K562 (cell line): ENCODE measurements around the gene PKP1. TPM values are rescaled to one million over a fixed set of nuclear protein-coding genes. Genes with fewer than 3 reads are reported as not detected.

ENCODE experiments used
- ATAC-seq: fragments of 200-7000 bp; cut with Tn5 transposase; 3 replicates; pipeline ENCODE4 v1.9.1; 2020; ENCODE audit warnings: moderate library complexity
- BruUV-seq: library from RNA; stranded (reverse); fragments of 400-500 nt; replicated peaks from 2 replicates; lab custom pipeline; 2021; lab: Mats Ljungman, UMichigan
- CTCF ChIA-PET: fragments of 300-600 bp; formaldehyde crosslinking; extraction: SDS; loops from one replicate; lab custom pipeline; 2021; ENCODE audit warnings: low intra/inter-chr PET ratio; lab: Yijun Ruan, JAX
- POLR2A ChIA-PET: fragments of 300-600, 350-650 bp; sonication (Branson Sonifier 250); formaldehyde crosslinking; extraction: SDS; loops from one replicate; lab custom pipeline; 2021; ENCODE audit warnings: antibody characterized with exemption, inconsistent platforms; lab: Yijun Ruan, JAX
- DNase-seq, 4 experiments: peaks; one replicate each; pipeline versions ENCODE4 v3.0.0 to v3.0.0-alpha.2; 2011 to 2018; ENCODE audit warnings: low spot score in 3 of 4, mixed read lengths in 3 of 4; ENCODE audit errors: extremely low read depth in 1 of 4
- FAIRE-seq: peaks from 2 replicates; lab custom pipeline; 2011; peaks lifted over from hg19 to GRCh38; lab: Jason Lieb, UNC
- H2AFZ ChIP-seq: 2 replicates; pipeline ENCODE4 v1.6.0; 2011; ENCODE audit warnings: low read depth, low read length, control low read depth, inconsistent platforms
- H3K27ac ChIP-seq: fragments of 200-600 bp; 3 replicates; pipeline ENCODE4 v1.8.0; 2011; ENCODE audit warnings: low read depth, mild to moderate bottlenecking, control low read depth, inconsistent platforms, low read length, moderate library complexity, mixed read lengths; ENCODE audit errors: extremely low read depth
- H3K27me3 ChIP-seq, 2 experiments: fragments of 300-600 bp in 1 of 2; 2 replicates in 1 of 2; 3 replicates in 1 of 2; pipeline versions ENCODE4 v1.6.0 to v1.8.0; 2011; ENCODE audit warnings: inconsistent platforms in 2 of 2, low read length in 2 of 2, mild to moderate bottlenecking in 1 of 2, mixed read lengths in 1 of 2, moderate library complexity in 1 of 2; ENCODE audit not compliant: control insufficient read depth in 2 of 2, insufficient read depth in 2 of 2
- H3K36me3 ChIP-seq: fragments of 300-600 bp; 3 replicates; pipeline ENCODE4 v1.8.0; 2011; ENCODE audit warnings: mild to moderate bottlenecking, low read length, inconsistent platforms; ENCODE audit not compliant: control insufficient read depth, insufficient read depth
- H3K4me1 ChIP-seq, 2 experiments: fragments of 200-600 bp in 1 of 2; replicated peaks in 1 of 2; 2 replicates in 1 of 2; 3 replicates in 1 of 2; pipeline versions ENCODE4 v1.5.1 to v1.8.0; 2011; ENCODE audit warnings: inconsistent platforms in 2 of 2, low read length in 2 of 2, mild to moderate bottlenecking in 1 of 2, mixed read lengths in 1 of 2, moderate library complexity in 1 of 2; ENCODE audit not compliant: control insufficient read depth in 2 of 2, insufficient read depth in 2 of 2
- H3K4me2 ChIP-seq: 2 replicates; pipeline ENCODE4 v1.6.1; 2011; ENCODE audit warnings: low read length, control low read depth, inconsistent platforms, mixed read lengths; ENCODE audit not compliant: insufficient read depth
- H3K4me3 ChIP-seq: fragments of 200-600 bp; sonication (generic), shearing (Covaris generic); 2 replicates; pipeline ENCODE4 v1.5.1; 2016; ENCODE audit warnings: control low read depth, inconsistent platforms
- H3K79me2 ChIP-seq: fragments of 200-600 bp; 3 replicates; pipeline ENCODE4 v1.8.0; 2011; ENCODE audit warnings: low read length, inconsistent platforms; ENCODE audit not compliant: control insufficient read depth, insufficient read depth
- H3K9ac ChIP-seq, 2 experiments: 2 replicates each; pipeline versions ENCODE4 v1.6.0 to v1.6.1; 2011; ENCODE audit warnings: low read depth in 2 of 2, low read length in 2 of 2, control low read depth in 1 of 2, inconsistent platforms in 1 of 2, mild to moderate bottlenecking in 1 of 2, mixed read lengths in 1 of 2; ENCODE audit not compliant: insufficient read depth in 1 of 2
- H3K9me1 ChIP-seq: one replicate; pipeline ENCODE4 v1.6.0; 2011; ENCODE audit warnings: inconsistent platforms, mild to moderate bottlenecking, low read length, moderate library complexity; ENCODE audit not compliant: control insufficient read depth, insufficient read depth
- H3K9me3 ChIP-seq: replicated peaks from 2 replicates; pipeline ENCODE4 v1.5.1; 2011; ENCODE audit warnings: low read depth, low read length, inconsistent platforms; ENCODE audit not compliant: control insufficient read depth, insufficient read depth
- H4K20me1 ChIP-seq: replicated peaks from 2 replicates; pipeline ENCODE4 v1.6.1; 2011; ENCODE audit warnings: low read length, inconsistent platforms, mixed read lengths; ENCODE audit not compliant: control insufficient read depth, insufficient read depth
- ARHGAP35 ChIP-seq: fragments of 450-650 bp; IDR thresholded peaks from 2 replicates; pipeline ENCODE4 v1.6.1; 2018; ENCODE audit not compliant: partially characterized antibody
- CCAR2 ChIP-seq: fragments of 200-400 bp; formaldehyde crosslinking; IDR thresholded peaks from 2 replicates; pipeline ENCODE4 v1.6.1; 2017; ENCODE audit warnings: mild to moderate bottlenecking, low read depth, low read length
- CREM ChIP-seq: IDR thresholded peaks from 2 replicates; pipeline ENCODE4 v1.6.1; 2014; ENCODE audit warnings: antibody characterized with exemption, low read depth
- DMBX1 ChIP-seq: fragments of 250-450 bp; sonication (Bioruptor Pico); IDR thresholded peaks from 2 replicates; pipeline ENCODE4 v1.8.0; 2022; ENCODE audit warnings: inconsistent platforms, mild to moderate bottlenecking, moderate library complexity, borderline replicate concordance
- DPF2 ChIP-seq: fragments of 450-650 bp; IDR thresholded peaks from 2 replicates; pipeline ENCODE4 v1.6.1; 2016
- KAT8 ChIP-seq: fragments of 450-650 bp; IDR thresholded peaks from 2 replicates; pipeline ENCODE4 v1.6.1; 2016; ENCODE audit warnings: low read depth, mild to moderate bottlenecking
- KDM4B ChIP-seq, 2 experiments: fragments of 450-650 bp in 1 of 2; sonication (generic) in 1 of 2; IDR thresholded peaks; 2 replicates each; pipeline ENCODE4 v1.6.1; 2016 to 2017; ENCODE audit warnings: borderline replicate concordance in 2 of 2, antibody characterized with exemption in 1 of 2, low read depth in 1 of 2, mild to moderate bottlenecking in 1 of 2
- POLR3A ChIP-seq: IDR thresholded peaks from 2 replicates; pipeline ENCODE4 v1.6.1; 2011; ENCODE audit warnings: borderline replicate concordance, mild to moderate bottlenecking, moderate library complexity; ENCODE audit not compliant: insufficient read length, insufficient read depth; ENCODE audit errors: extremely low read depth
- SMARCC2 ChIP-seq: fragments of 450-650 bp; IDR thresholded peaks from 2 replicates; pipeline ENCODE4 v1.6.1; 2017; ENCODE audit warnings: antibody characterized with exemption, moderate library complexity, mild to moderate bottlenecking, low read depth
- SMARCE1 ChIP-seq: fragments of 450-650 bp; IDR thresholded peaks from 2 replicates; pipeline ENCODE4 v1.7.1; 2016; ENCODE audit warnings: mild to moderate bottlenecking
- ZNF507 ChIP-seq: conservative IDR thresholded peaks from 2 replicates; pipeline ENCODE4 v1.6.1; 2017; ENCODE audit warnings: missing genetic modification characterization, missing compliant biosample characterization
- WGBS: fragments of 100-300 bp; shearing (Covaris generic); methylation state at CpG from one replicate; pipeline ENCODE4 v1.1.6; 2016; ENCODE audit warnings: low coverage, mixed read lengths; ENCODE audit not compliant: insufficient coverage; ENCODE audit errors: missing lambda C conversion rate; 5-methylcytosine and 5-hydroxymethylcytosine counted together
- in situ Hi-C: fragments of 300-500 bp; cut with MboI; formaldehyde crosslinking; loops from 4 replicates; pipeline ENCODE4 v1.15.0; 2018; ENCODE audit warnings: inconsistent platforms, mixed read lengths
- intact Hi-C: fragments of 100-400 bp; cut with micrococcal nuclease; formaldehyde crosslinking; loops from 2 replicates; pipeline ENCODE4 v1.14.2; 2022
- polyA plus RNA-seq, 8 experiments: library from polyadenylated mRNA; depleted of rRNA in 4 of 8; stranded (reverse) in 5 of 8; unstranded in 3 of 8; fragments of >200 nt; fragmentation: Nextera tagmentation in 2 of 8; fragmentation: Illumina TruSeq in 1 of 8; extraction: Ambion mirVana in 2 of 8; extraction: Trizol in 1 of 8; gene quantifications; 2 replicates each; pipeline versions ENCODE4 v1.2.1 to v1.2.3, GENCODE V29; 2011 to 2014; ENCODE audit warnings: inconsistent platforms in 1 of 8, missing spikeins in 1 of 8
- total RNA-seq, 7 experiments: library from RNA; depleted of rRNA in 6 of 7; stranded (reverse); fragments of >200 nt in 6 of 7; fragmentation: Illumina TruSeq in 2 of 7; extraction: Trizol in 2 of 7; gene quantifications; 2 replicates each; pipeline versions ENCODE4 v1.2.1 to v1.2.3, GENCODE V29; 2011 to 2021; ENCODE audit warnings: low replicate concordance in 1 of 7
- TF ChIP-seq, protein P1 (sequence below): fragments of 200-800 bp; sonication (Bioruptor generic); IDR thresholded peaks from 2 replicates; pipeline ENCODE4 v1.6.1; 2016; ENCODE audit warnings: missing genetic modification characterization, missing compliant biosample characterization
- TF ChIP-seq, protein P2 (sequence below): fragments of 450-650 bp; IDR thresholded peaks from 2 replicates; pipeline ENCODE4 v1.6.1; 2016; ENCODE audit warnings: antibody characterized with exemption

The PKP1 gene
- total and polyA plus RNA-seq, 9 of the 15 experiments (the other 6 are each of a cell fraction or from before 2014, with no cell fraction given): not detected

DNA sequence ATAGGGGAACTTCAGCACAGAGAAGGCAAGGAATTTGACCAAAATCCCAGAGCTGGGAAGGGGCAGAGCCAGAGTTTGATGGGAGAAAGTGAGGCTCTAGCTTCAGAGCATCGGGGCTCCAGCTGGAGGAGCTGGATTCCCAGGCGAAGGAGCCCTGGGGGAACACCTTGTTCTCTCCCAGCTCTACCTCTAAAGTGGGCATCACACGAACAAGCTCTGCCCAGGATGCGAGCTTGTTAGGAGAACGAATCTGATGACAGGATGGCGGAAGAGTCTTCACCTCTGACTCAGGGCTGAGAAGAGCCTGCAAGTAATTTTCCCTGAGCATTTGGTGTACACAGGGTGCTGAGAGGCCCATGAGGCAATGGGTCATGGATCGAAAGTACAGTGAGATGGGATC, 72.2 kb downstream of the PKP1 start:
- no TSS peak for BruUV-seq
- Histone ChIP-seq H3K4me1 (no peaks in the 10 kb centered on the region), H3K4me2 (no peak overlapping the region), H3K9ac (no peak overlapping the region), H4K20me1 (peaks cover 13% of the 10 kb centered on the region), H2AFZ (no peak overlapping the region), H3K79me2 (no peaks in the 10 kb centered on the region), H3K9me1 (no peaks in the 10 kb centered on the region), H3K4me3 (no peak overlapping the region), H3K36me3 (no peaks in the 10 kb centered on the region), H3K27me3 (peaks cover 0 to 44% of the 10 kb centered on the region in 2 experiments; a peak in 2 of 5 replicates), H3K9me3 (no peaks in the 10 kb centered on the region), H3K27ac (no peak overlapping the region)
- no peak for ATAC-seq
- POLR2A ChIA-PET: interaction anchor here (0.6 kb wide), 1 partner anchor 29 kb away, joined by 3 read pairs; no protein-coding TSS in a partner anchor
- no peak for DNase-seq
- 0% methylated on average over 7 of the region's 7 CpGs for WGBS
- FAIRE-seq: no peak
- intact Hi-C loops: no loop called here
- CTCF ChIA-PET: no interaction called here
- in situ Hi-C loops: no loop called here
- TF ChIP-seq POLR3A: no peak
- TF ChIP-seq KDM4B (IDR thresholded peaks at IDR 0.05; ENCODE audit: borderline replicate concordance in 2 of 2, low read depth in 1 of 2): no peak
- no peak for TF ChIP-seq CREM
- TF ChIP-seq, protein P1, sequence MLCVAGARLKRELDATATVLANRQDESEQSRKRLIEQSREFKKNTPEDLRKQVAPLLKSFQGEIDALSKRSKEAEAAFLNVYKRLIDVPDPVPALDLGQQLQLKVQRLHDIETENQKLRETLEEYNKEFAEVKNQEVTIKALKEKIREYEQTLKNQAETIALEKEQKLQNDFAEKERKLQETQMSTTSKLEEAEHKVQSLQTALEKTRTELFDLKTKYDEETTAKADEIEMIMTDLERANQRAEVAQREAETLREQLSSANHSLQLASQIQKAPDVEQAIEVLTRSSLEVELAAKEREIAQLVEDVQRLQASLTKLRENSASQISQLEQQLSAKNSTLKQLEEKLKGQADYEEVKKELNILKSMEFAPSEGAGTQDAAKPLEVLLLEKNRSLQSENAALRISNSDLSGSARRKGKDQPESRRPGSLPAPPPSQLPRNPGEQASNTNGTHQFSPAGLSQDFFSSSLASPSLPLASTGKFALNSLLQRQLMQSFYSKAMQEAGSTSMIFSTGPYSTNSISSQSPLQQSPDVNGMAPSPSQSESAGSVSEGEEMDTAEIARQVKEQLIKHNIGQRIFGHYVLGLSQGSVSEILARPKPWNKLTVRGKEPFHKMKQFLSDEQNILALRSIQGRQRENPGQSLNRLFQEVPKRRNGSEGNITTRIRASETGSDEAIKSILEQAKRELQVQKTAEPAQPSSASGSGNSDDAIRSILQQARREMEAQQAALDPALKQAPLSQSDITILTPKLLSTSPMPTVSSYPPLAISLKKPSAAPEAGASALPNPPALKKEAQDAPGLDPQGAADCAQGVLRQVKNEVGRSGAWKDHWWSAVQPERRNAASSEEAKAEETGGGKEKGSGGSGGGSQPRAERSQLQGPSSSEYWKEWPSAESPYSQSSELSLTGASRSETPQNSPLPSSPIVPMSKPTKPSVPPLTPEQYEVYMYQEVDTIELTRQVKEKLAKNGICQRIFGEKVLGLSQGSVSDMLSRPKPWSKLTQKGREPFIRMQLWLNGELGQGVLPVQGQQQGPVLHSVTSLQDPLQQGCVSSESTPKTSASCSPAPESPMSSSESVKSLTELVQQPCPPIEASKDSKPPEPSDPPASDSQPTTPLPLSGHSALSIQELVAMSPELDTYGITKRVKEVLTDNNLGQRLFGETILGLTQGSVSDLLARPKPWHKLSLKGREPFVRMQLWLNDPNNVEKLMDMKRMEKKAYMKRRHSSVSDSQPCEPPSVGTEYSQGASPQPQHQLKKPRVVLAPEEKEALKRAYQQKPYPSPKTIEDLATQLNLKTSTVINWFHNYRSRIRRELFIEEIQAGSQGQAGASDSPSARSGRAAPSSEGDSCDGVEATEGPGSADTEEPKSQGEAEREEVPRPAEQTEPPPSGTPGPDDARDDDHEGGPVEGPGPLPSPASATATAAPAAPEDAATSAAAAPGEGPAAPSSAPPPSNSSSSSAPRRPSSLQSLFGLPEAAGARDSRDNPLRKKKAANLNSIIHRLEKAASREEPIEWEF (CRISPR knock-in tag): no peak
- TF ChIP-seq, protein P2, sequence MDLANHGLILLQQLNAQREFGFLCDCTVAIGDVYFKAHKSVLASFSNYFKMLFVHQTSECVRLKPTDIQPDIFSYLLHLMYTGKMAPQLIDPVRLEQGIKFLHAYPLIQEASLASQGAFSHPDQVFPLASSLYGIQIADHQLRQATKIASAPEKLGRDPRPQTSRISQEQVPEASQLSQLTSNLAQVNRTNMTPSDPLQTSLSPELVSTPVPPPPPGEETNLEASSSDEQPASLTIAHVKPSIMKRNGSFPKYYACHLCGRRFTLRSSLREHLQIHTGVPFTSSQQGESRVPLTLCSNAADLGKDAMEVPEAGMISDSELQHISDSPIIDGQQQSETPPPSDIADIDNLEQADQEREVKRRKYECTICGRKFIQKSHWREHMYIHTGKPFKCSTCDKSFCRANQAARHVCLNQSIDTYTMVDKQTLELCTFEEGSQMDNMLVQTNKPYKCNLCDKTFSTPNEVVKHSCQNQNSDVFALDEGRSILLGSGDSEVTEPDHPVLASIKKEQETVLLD: no peak
- TF ChIP-seq ARHGAP35: no peak
- no peak for TF ChIP-seq DMBX1
- TF ChIP-seq KAT8: no peak
- no peak for TF ChIP-seq SMARCE1
- TF ChIP-seq ZNF507 (tag): no peak
- TF ChIP-seq CCAR2: no peak
- TF ChIP-seq DPF2: no peak
- no peak for TF ChIP-seq SMARCC2
